Stimulated activated CD4-positive, alpha-beta T cell treated with anti-CD3 and anti-CD28 coated beads, Interleukin-12 subunit alpha, Interleukin-12 subunit beta, amount 100 ng/mL, for 24 hours (primary cell): ENCODE data around the gene POU5F1.

Source experiments
- DNase-seq, 2 experiments: peaks; one replicate each; pipeline ENCODE4 v3.0.0-alpha.2; 2020; ENCODE audit warnings: low read depth in 2 of 2

POU5F1 gene

GRCh38 chr6:31114970-31115849 lies 55.3 kb downstream of the POU5F1 start:
- no peak for DNase-seq

- DNase-seq = no peak
Measured at GRCh38 chr6:31114541-31114878, 56.0 kb downstream of the POU5F1 start, which contains the start of gene PSORS1C1. TSS of gene PSORS1C1 (plus strand) at chr6:31114800. CDS start at chr6:31129633, 14,833 bp downstream.
